HFFc6 (cell line): ENCODE results near the gene SKIC2. TPM values are rescaled to one million over a fixed set of nuclear protein-coding genes. Genes with fewer than 3 reads are reported as not detected.

Source experiments
- DNase-seq: peaks from one replicate; pipeline ENCODE4 v3.0.0-alpha.2; 2018
- H3K27ac Mint-ChIP-seq: 2 replicates; pipeline ENCODE4 v1.8.0; 2020; ENCODE audit warnings: mild to moderate bottlenecking, mixed read lengths
- H3K27me3 Mint-ChIP-seq: 2 replicates; pipeline ENCODE4 v1.8.0; 2021; ENCODE audit warnings: mild to moderate bottlenecking, moderate library complexity, mixed read lengths; ENCODE audit not compliant: insufficient read depth
- H3K36me3 Mint-ChIP-seq: 2 replicates; pipeline ENCODE4 v1.8.0; 2021; ENCODE audit warnings: low read depth, mixed read lengths
- H3K4me1 Mint-ChIP-seq: 2 replicates; pipeline ENCODE4 v1.8.0; 2020; ENCODE audit warnings: low read depth, mixed read lengths
- H3K4me3 Mint-ChIP-seq: 2 replicates; pipeline ENCODE4 v1.8.0; 2020; ENCODE audit warnings: mild to moderate bottlenecking, moderate library complexity, mixed read lengths
- H3K9me3 Mint-ChIP-seq: 2 replicates; pipeline ENCODE4 v1.8.0; 2020; ENCODE audit warnings: mild to moderate bottlenecking, mixed read lengths
- total RNA-seq, 6 experiments: library from RNA; stranded (reverse); fragmentation: NEBNext Ultra II Directional; extraction: Animal tissue kit (Norgen Biotek cat#: 25700); gene quantifications; 2 replicates in 1 of 6; 3 replicates in 5 of 6; pipeline ENCODE4 v1.2.3, GENCODE V29; 2021
- TF ChIP-seq, protein P1 (sequence below): fragments of 200-600 bp; sonication (generic); IDR thresholded peaks from 2 replicates; pipeline ENCODE4 v1.5.0; 2021; ENCODE audit warnings: antibody characterized with exemption, mild to moderate bottlenecking

Gene SKIC2
- total RNA-seq, 6 experiments from 2014 or later, result 74.0 to 83.3 (median 77.8) TPM

DNA sequence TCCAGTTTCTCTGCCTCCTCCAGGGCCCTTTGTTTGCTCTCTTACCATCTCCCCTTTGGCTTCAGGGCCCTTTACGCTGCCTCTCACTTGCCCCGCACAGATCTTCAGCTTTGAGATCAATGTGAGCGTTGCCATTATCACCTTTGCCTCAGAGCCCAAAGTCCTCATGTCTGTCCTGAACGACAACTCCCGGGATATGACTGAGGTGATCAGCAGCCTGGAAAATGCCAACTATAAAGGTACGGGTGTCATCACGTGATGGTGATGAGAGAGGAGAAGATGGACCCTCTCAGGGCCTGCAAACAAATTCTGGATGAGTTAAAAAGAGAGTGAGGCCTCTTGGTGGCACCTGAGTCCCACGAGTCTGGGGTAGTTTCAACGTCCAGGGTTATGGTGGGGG lies 23.2 kb upstream of the SKIC2 start:
- TF ChIP-seq, protein P1, sequence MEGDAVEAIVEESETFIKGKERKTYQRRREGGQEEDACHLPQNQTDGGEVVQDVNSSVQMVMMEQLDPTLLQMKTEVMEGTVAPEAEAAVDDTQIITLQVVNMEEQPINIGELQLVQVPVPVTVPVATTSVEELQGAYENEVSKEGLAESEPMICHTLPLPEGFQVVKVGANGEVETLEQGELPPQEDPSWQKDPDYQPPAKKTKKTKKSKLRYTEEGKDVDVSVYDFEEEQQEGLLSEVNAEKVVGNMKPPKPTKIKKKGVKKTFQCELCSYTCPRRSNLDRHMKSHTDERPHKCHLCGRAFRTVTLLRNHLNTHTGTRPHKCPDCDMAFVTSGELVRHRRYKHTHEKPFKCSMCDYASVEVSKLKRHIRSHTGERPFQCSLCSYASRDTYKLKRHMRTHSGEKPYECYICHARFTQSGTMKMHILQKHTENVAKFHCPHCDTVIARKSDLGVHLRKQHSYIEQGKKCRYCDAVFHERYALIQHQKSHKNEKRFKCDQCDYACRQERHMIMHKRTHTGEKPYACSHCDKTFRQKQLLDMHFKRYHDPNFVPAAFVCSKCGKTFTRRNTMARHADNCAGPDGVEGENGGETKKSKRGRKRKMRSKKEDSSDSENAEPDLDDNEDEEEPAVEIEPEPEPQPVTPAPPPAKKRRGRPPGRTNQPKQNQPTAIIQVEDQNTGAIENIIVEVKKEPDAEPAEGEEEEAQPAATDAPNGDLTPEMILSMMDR, result no peak
- peaks cover 19% of the 10 kb centered on the region for H3K27me3 Mint-ChIP-seq
- no peaks in the 10 kb centered on the region for H3K9me3 Mint-ChIP-seq
- H3K27ac Mint-ChIP-seq, result no peak overlapping the region
- H3K4me1 Mint-ChIP-seq, result peaks cover 9% of the 10 kb centered on the region
- no peaks in the 10 kb centered on the region for H3K36me3 Mint-ChIP-seq
- DNase-seq, result no peak
- H3K4me3 Mint-ChIP-seq, result no peak overlapping the region

DNA sequence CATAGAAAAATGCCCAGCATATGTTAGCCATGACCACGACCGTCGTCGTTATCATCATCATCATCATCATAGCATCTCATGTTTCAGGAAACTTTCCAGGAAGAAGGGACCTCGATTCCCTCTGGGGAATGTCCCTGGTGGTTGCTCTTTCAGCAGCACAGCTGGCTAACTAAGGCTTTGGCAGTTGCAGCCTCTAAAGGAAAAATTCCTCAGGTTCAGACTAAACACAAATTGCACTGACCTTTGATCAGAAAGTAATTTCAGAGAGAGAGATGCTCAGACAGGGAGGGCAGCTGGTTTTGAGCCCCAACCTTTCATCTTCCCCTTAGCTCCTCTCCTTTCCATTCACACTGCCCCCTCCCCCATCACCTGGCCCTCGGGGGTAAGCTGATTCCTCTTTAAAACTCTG lies 18.7 kb upstream of the SKIC2 start:
- H3K4me3 Mint-ChIP-seq, result no peak overlapping the region
- H3K9me3 Mint-ChIP-seq, result no peaks in the 10 kb centered on the region
- H3K27ac Mint-ChIP-seq, result no peak overlapping the region
- peaks cover 24% of the 10 kb centered on the region for H3K4me1 Mint-ChIP-seq
- no peaks in the 10 kb centered on the region for H3K36me3 Mint-ChIP-seq
- peaks cover 18% of the 10 kb centered on the region for H3K27me3 Mint-ChIP-seq
- TF ChIP-seq, protein P1, result no peak
- peak; percentile 47 for DNase-seq

DNA sequence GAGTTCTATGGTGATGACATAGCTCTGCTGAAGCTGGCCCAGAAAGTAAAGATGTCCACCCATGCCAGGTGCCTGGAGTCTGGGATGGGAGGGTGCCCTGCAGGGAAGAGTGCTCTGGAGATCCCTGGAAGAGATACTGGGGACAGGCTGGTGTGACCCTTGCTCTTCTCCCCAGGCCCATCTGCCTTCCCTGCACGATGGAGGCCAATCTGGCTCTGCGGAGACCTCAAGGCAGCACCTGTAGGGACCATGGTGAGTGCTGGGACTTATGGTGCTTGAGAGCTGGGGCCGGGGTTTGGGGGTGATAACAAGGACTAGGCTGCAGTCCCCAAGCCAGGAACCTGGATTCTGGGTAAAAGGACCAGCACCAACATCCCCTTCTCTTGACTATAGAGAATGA lies 15.2 kb upstream of the SKIC2 start:
- Mint-ChIP-seq H3K36me3 (no peaks in the 10 kb centered on the region), H3K27me3 (peaks cover 14% of the 10 kb centered on the region), H3K4me1 (peaks cover 44% of the 10 kb centered on the region), H3K4me3 (no peak overlapping the region), H3K27ac (no peak overlapping the region), H3K9me3 (no peaks in the 10 kb centered on the region)
- no peak for DNase-seq
- TF ChIP-seq, protein P1, result no peak

DNA sequence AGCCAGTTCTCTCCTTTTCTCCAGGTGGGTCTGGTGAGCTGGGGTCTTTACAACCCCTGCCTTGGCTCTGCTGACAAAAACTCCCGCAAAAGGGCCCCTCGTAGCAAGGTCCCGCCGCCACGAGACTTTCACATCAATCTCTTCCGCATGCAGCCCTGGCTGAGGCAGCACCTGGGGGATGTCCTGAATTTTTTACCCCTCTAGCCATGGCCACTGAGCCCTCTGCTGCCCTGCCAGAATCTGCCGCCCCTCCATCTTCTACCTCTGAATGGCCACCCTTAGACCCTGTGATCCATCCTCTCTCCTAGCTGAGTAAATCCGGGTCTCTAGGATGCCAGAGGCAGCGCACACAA lies 13.8 kb upstream of the SKIC2 start:
- H3K36me3 Mint-ChIP-seq, result no peaks in the 10 kb centered on the region
- no peaks in the 10 kb centered on the region for H3K9me3 Mint-ChIP-seq
- TF ChIP-seq, protein P1, result no peak
- H3K27ac Mint-ChIP-seq, result peak overlapping the region; percentile 88
- peaks cover 52% of the 10 kb centered on the region for H3K4me1 Mint-ChIP-seq
- H3K4me3 Mint-ChIP-seq, result peak overlapping the region; percentile 83
- no peak for DNase-seq
- peaks cover 17% of the 10 kb centered on the region for H3K27me3 Mint-ChIP-seq

DNA sequence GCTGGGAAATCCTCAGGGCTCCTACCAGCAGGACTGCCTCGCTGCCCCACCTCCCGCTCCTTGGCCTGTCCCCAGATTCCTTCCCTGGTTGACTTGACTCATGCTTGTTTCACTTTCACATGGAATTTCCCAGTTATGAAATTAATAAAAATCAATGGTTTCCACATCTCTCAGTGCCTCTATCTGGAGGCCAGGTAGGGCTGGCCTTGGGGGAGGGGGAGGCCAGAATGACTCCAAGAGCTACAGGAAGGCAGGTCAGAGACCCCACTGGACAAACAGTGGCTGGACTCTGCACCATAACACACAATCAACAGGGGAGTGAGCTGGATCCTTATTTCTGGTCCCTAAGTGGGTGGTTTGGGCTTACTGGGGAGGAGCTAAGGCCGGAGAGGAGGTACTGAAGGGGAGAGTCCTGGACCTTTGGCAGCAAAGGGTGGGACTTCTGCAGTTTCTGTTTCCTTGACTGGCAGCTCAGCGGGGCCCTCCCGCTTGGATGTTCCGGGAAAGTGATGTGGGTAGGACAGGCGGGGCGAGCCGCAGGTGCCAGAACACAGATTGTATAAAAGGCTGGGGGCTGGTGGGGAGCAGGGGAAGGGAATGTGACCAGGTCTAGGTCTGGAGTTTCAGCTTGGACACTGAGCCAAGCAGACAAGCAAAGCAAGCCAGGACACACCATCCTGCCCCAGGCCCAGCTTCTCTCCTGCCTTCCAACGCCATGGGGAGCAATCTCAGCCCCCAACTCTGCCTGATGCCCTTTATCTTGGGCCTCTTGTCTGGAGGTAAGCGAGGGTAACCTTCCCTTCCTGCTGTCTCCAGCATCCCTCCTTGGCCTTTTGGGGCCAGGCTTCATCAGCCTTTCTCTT lies 13.2 kb upstream of the SKIC2 start, which contains the start of gene CFB:
Gene CFB, plus strand, starts transcription at position 589 of the 863 bp plus-strand sequence. Its CDS starts 127 bp downstream, at position 716.
- peak within 1 kb of the TSS; percentile 88 for H3K27ac Mint-ChIP-seq
- H3K36me3 Mint-ChIP-seq, result no peaks in the 10 kb centered on the region
- H3K4me1 Mint-ChIP-seq, result peaks cover 46% of the 10 kb centered on the region
- H3K27me3 Mint-ChIP-seq, result peaks cover 17% of the 10 kb centered on the region
- no peaks in the 10 kb centered on the region for H3K9me3 Mint-ChIP-seq
- DNase-seq, result peak; percentile 78
- H3K4me3 Mint-ChIP-seq, result peak within 1 kb of the TSS; percentile 83
- TF ChIP-seq, protein P1, result no peak
